Esophagus muscularis mucosa (tissue), 4 donors: Measurements from ENCODE around the gene CD38. TPM values are rescaled to one million over a fixed set of nuclear protein-coding genes. Genes with fewer than 3 reads are reported as not detected.
A peak's percentile ranks its signal among the peaks of the same experiment; 100 is the strongest.

Experiments
- DNase-seq: peaks from one replicate; pipeline ENCODE4 v3.0.0-alpha.2; 2017; ENCODE audit errors: extremely low spot score
- H3K27ac ChIP-seq, 4 donors: fragments of 200-600 bp; sonication (generic); replicated peaks in 1 of 4; 1 replicate in 3 of 4; 2 replicates in 1 of 4; pipeline ENCODE4 v1.5.1; 2016 to 2019; ENCODE audit warnings: mild to moderate bottlenecking in 1 of 4
- H3K27me3 ChIP-seq, 4 donors: fragments of 200-600 bp; sonication (generic); one replicate each; pipeline versions ENCODE4 v1.5.1 to v1.6.0; 2016 to 2019
- H3K36me3 ChIP-seq, 4 donors: fragments of 200-600 bp; sonication (generic); one replicate each; pipeline ENCODE4 v1.5.1; 2016 to 2019
- H3K4me1 ChIP-seq, 4 donors: fragments of 200-600 bp; sonication (generic); one replicate each; pipeline ENCODE4 v1.5.1; 2016 to 2019
- H3K4me3 ChIP-seq, 4 donors: fragments of 200-600 bp; sonication (generic); 1 replicate in 2 of 4; 2 replicates in 2 of 4; pipeline ENCODE4 v1.5.1; 2016 to 2019; ENCODE audit warnings: mild to moderate bottlenecking in 4 of 4, moderate library complexity in 1 of 4
- H3K9me3 ChIP-seq, 4 donors: fragments of 200-600 bp; sonication (generic); 1 replicate in 3 of 4; 2 replicates in 1 of 4; pipeline ENCODE4 v1.5.1; 2016 to 2019
- CTCF ChIP-seq, 3 experiments: fragments of 200-600 bp in 2 of 3; fragments of 450-650 bp in 1 of 3; sonication (generic) in 2 of 3; IDR thresholded peaks; one replicate each; pipeline ENCODE4 v1.5.1; 2017 to 2019; ENCODE audit warnings: antibody characterized with exemption in 3 of 3, mild to moderate bottlenecking in 2 of 3, moderate library complexity in 1 of 3
- EP300 ChIP-seq: sonication (generic); formaldehyde crosslinking; IDR thresholded peaks from one replicate; pipeline ENCODE4 v1.6.1; 2017; ENCODE audit warnings: antibody characterized with exemption
- POLR2A ChIP-seq: fragments of 450-650 bp; IDR thresholded peaks from one replicate; pipeline ENCODE4 v1.6.1; 2017; ENCODE audit warnings: antibody characterized with exemption, moderate library complexity, mild to moderate bottlenecking, low read depth
- POLR2AphosphoS5 ChIP-seq, 2 donors: sonication (generic); formaldehyde crosslinking; IDR thresholded peaks; one replicate each; pipeline ENCODE4 v1.6.1; 2017; ENCODE audit warnings: antibody characterized with exemption in 2 of 2
- WGBS: methylation state at CpG from one replicate; pipeline ENCODE4 v1.1.5; 2018; 5-methylcytosine and 5-hydroxymethylcytosine counted together
- intact Hi-C: fragments of 100-400 bp; cut with DNase I; formaldehyde crosslinking; loops from one replicate; pipeline ENCODE4 v1.15.1; 2023
- total RNA-seq, 4 donors: library from RNA; depleted of rRNA; stranded (reverse); fragments of >200 nt; gene quantifications; one replicate each; pipeline versions ENCODE4 v1.1.0 to v1.2.1, GENCODE V29; 2016

The CD38 gene
- total RNA-seq, 4 donors from 2014 or later: 1.4 to 5.8 (median 2.6) TPM

GRCh38 chr4:15793506-15794363, 15.6 kb downstream of the CD38 start:
- no peaks in the 10 kb centered on the region for H3K36me3 ChIP-seq
- no peak overlapping the region for H3K27ac ChIP-seq
- TF ChIP-seq CTCF (IDR thresholded peaks at IDR 0.05): no peak
- no peak for TF ChIP-seq EP300
- no peak for TF ChIP-seq POLR2A
- no peak for TF ChIP-seq POLR2AphosphoS5 (IDR thresholded peaks at IDR 0.05)
- H3K27me3 ChIP-seq: no peaks in the 10 kb centered on the region
- no peaks in the 10 kb centered on the region for H3K4me1 ChIP-seq
- H3K9me3 ChIP-seq: no peaks in the 10 kb centered on the region
- 81% methylated on average over 3 of the region's 3 CpGs for WGBS
- H3K4me3 ChIP-seq: no peak overlapping the region
- peak; percentile 24 for DNase-seq
- intact Hi-C loops: no loop called here

DNA sequence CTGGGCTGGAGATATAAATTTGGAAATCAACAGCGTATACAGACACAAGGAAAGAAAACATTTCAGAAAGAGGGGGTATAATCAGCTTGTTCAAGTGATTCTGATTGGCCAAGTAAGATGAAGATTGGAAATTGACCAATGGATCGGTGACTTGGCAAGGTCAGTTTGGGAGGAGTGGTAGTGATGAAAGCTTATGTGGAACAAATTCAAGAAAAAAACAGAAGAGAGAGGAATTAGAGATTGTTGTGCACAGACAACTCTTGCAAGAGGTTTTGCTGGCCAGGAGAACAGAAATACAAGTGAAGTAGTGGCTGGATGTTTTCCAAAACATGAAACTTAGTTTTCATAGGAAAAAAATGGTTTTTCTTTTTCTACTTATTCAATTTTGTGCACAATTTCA, 16.3 kb downstream of the CD38 start:
- peak; percentile 37 for DNase-seq
- Histone ChIP-seq H3K27ac (no peak overlapping the region), H3K9me3 (no peaks in the 10 kb centered on the region), H3K4me1 (no peaks in the 10 kb centered on the region), H3K36me3 (no peaks in the 10 kb centered on the region), H3K27me3 (no peaks in the 10 kb centered on the region), H3K4me3 (no peak overlapping the region)
- TF ChIP-seq EP300 (no peak), POLR2A (no peak), POLR2AphosphoS5 (IDR thresholded peaks at IDR 0.05) (no peak), CTCF (IDR thresholded peaks at IDR 0.05) (no peak)
- WGBS: 82% methylated on average over 2 of the region's 2 CpGs
- intact Hi-C loops: no loop called here

- 76% methylated on average over 1 of the region's 1 CpG for WGBS
- intact Hi-C loops: no loop called here
- no peak overlapping the region for H3K4me3 ChIP-seq
- TF ChIP-seq POLR2A (no peak), CTCF (IDR thresholded peaks at IDR 0.05) (no peak), POLR2AphosphoS5 (IDR thresholded peaks at IDR 0.05) (no peak), EP300 (no peak)
- no peaks in the 10 kb centered on the region for H3K9me3 ChIP-seq
- no peak overlapping the region for H3K27ac ChIP-seq
- no peak for DNase-seq
- H3K36me3 ChIP-seq: no peaks in the 10 kb centered on the region
- H3K4me1 ChIP-seq: no peaks in the 10 kb centered on the region
- no peaks in the 10 kb centered on the region for H3K27me3 ChIP-seq
Measured at GRCh38 chr4:15794905-15795304, 16.8 kb downstream of the CD38 start.

DNA sequence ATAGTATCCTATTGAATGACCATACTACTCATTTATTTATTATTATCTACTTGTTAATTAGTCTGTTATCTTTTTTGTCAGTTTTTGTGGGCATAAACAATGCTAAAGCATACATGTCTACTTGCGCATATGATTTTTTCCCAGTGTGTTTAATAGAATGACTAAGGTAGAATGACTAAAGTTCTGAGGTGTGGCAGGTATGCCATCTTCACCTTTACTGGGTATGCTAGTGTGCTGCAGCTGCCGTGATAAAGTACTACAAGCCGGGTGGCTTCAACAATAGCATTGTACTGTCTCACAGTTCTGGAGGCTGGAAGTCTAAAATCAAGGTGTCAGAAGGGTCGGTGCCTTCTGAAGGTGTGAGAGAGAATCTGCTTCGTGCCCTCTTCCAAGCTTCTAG, 19.2 kb downstream of the CD38 start:
- intact Hi-C loops: no loop called here
- Histone ChIP-seq H3K27me3 (no peaks in the 10 kb centered on the region), H3K36me3 (no peaks in the 10 kb centered on the region), H3K4me1 (no peaks in the 10 kb centered on the region), H3K27ac (no peak overlapping the region), H3K4me3 (no peak overlapping the region), H3K9me3 (no peaks in the 10 kb centered on the region)
- DNase-seq: no peak
- TF ChIP-seq EP300 (no peak), POLR2AphosphoS5 (IDR thresholded peaks at IDR 0.05) (no peak), CTCF (IDR thresholded peaks at IDR 0.05) (no peak), POLR2A (no peak)
- 96% methylated on average over 4 of the region's 5 CpGs for WGBS
